Astrocyte (in vitro differentiated cells and primary cell): ENCODE measurements around the gene ARL8A. TPM values are rescaled to one million over a fixed set of nuclear protein-coding genes. Genes with fewer than 3 reads are reported as not detected.
"Not testable (repeated sequence)": the region's sequence is repeated elsewhere in the genome, so short reads cannot be mapped to it uniquely, and the experiment has no call there.

Experiments used
- DNase-seq: peaks from one replicate; pipeline ENCODE4 v3.0.0-alpha.2; 2010; ENCODE audit warnings: low read depth
- FAIRE-seq: peaks from 2 replicates; lab custom pipeline; 2011; peaks lifted over from hg19 to GRCh38; lab: Jason Lieb, UNC
- H2AFZ ChIP-seq: 2 replicates; pipeline ENCODE4 v1.6.0; 2012; ENCODE audit warnings: low read depth, low read length, inconsistent platforms
- H3K27ac ChIP-seq: 2 replicates; pipeline ENCODE4 v1.5.1; 2011; ENCODE audit warnings: low read depth, low read length, inconsistent platforms
- H3K27me3 ChIP-seq: 2 replicates; pipeline ENCODE4 v1.6.0; 2011; ENCODE audit warnings: low read length, inconsistent platforms; ENCODE audit not compliant: insufficient read depth
- H3K36me3 ChIP-seq: 2 replicates; pipeline ENCODE4 v1.5.1; 2011; ENCODE audit warnings: low read length, inconsistent platforms; ENCODE audit not compliant: insufficient read depth
- H3K4me1 ChIP-seq: 2 replicates; pipeline ENCODE4 v1.5.1; 2011; ENCODE audit warnings: low read length, inconsistent platforms; ENCODE audit not compliant: insufficient read depth
- H3K4me2 ChIP-seq: 2 replicates; pipeline ENCODE4 v1.6.0; 2012; ENCODE audit warnings: low read length, inconsistent platforms
- H3K4me3 ChIP-seq: 2 replicates; pipeline ENCODE4 v1.5.1; 2011; ENCODE audit warnings: low read depth, mild to moderate bottlenecking, low read length, inconsistent platforms; ENCODE audit not compliant: insufficient read depth
- H3K79me2 ChIP-seq: 2 replicates; pipeline ENCODE4 v1.6.0; 2012; ENCODE audit warnings: mild to moderate bottlenecking, low read length, inconsistent platforms; ENCODE audit not compliant: insufficient read depth
- H3K9ac ChIP-seq: 2 replicates; pipeline ENCODE4 v1.6.0; 2012; ENCODE audit warnings: mild to moderate bottlenecking, low read length, inconsistent platforms
- H3K9me3 ChIP-seq: 2 replicates; pipeline ENCODE4 v1.5.1; 2012; ENCODE audit warnings: low read depth, mild to moderate bottlenecking, low read length, inconsistent platforms; ENCODE audit not compliant: insufficient read depth
- H4K20me1 ChIP-seq: 2 replicates; pipeline ENCODE4 v1.6.0; 2012; ENCODE audit warnings: low read length, inconsistent platforms; ENCODE audit not compliant: insufficient read depth
- H3K27ac Mint-ChIP-seq: one replicate; pipeline ENCODE4 v1.8.0; 2021; ENCODE audit warnings: mild to moderate bottlenecking, mixed read lengths; ENCODE audit not compliant: unreplicated experiment
- H3K27me3 Mint-ChIP-seq: one replicate; pipeline ENCODE4 v1.8.0; 2021; ENCODE audit warnings: low read depth, mixed read lengths; ENCODE audit not compliant: unreplicated experiment
- H3K36me3 Mint-ChIP-seq: one replicate; pipeline ENCODE4 v1.8.0; 2021; ENCODE audit warnings: low read depth, mixed read lengths; ENCODE audit not compliant: unreplicated experiment
- H3K4me1 Mint-ChIP-seq: one replicate; pipeline ENCODE4 v1.8.0; 2021; ENCODE audit warnings: low read depth, mixed read lengths; ENCODE audit not compliant: unreplicated experiment
- H3K4me3 Mint-ChIP-seq: one replicate; pipeline ENCODE4 v1.8.0; 2021; ENCODE audit warnings: mild to moderate bottlenecking, moderate library complexity, mixed read lengths; ENCODE audit not compliant: unreplicated experiment
- H3K9me3 Mint-ChIP-seq: one replicate; pipeline ENCODE4 v1.8.0; 2021; ENCODE audit warnings: mild to moderate bottlenecking, mixed read lengths; ENCODE audit not compliant: unreplicated experiment
- CTCF ChIP-seq: IDR thresholded peaks from 2 replicates; pipeline ENCODE4 v1.5.1; 2011; ENCODE audit warnings: low read depth, mild to moderate bottlenecking, inconsistent platforms, low read length, moderate library complexity; ENCODE audit not compliant: insufficient read depth
- EZH2 ChIP-seq: IDR thresholded peaks from 2 replicates; pipeline ENCODE4 v1.6.1; 2012; ENCODE audit warnings: mild to moderate bottlenecking, low read length, inconsistent platforms; ENCODE audit not compliant: insufficient read depth
- total RNA-seq: library from RNA; stranded (reverse); gene quantifications from 2 replicates; pipeline ENCODE4 v1.2.1, GENCODE V29; 2021

Gene ARL8A
- total RNA-seq, 1 donor from 2014 or later, result 83.0 TPM

DNA sequence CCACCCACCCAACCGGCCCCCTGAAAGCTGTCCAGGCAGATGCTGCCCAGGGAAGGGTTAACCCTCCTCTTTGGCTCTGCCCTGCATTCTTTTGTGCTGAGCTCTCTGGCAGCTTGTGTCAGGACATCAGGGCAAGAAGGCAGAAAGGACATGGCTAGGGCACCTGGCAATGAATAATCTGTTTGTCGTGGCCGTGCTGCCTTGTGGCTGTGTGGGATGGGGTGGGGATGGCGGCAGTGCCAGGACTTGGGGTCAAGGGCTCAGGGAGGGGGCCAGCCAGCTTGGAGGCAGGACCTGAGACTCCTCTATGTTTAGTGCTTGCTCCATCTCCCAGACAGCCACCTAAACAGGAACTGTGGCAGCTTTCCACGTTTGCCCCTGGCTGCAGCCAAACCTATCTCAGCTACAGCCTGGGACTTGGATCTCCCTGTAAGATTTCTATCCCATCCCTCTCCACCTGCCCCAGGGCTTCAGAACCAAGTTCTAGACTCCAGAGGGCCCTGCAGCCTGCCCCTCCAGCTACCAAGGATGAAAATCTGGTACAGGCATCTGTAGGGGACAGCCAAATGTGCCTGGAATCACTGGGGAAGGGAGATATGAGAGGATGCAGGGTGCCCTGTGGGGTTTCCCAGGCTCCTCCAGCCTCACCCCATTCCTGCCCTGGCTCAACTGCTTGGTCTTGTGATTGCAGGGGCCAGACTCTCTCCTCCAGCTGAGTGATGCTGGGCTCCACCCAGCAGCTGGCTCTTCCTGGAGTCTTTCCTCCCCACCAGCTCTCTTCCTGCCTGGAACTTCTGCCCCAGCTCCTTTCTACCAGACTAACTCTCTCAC is 31.5 kb downstream of the ARL8A start:
- Histone ChIP-seq H3K27me3 (no peaks in the 10 kb centered on the region), H3K36me3 (no peaks in the 10 kb centered on the region), H2AFZ (peak overlapping the region; percentile 31), H3K79me2 (no peaks in the 10 kb centered on the region), H3K4me1 (peaks cover 9% of the 10 kb centered on the region), H3K4me2 (peak overlapping the region; percentile 22), H3K27ac (no peak overlapping the region), H3K4me3 (no peak overlapping the region), H4K20me1 (no peaks in the 10 kb centered on the region), H3K9ac (no peak overlapping the region), H3K9me3 (no peaks in the 10 kb centered on the region)
- peak overlapping the region; percentile 41 for H3K27ac Mint-ChIP-seq
- peaks cover 9% of the 10 kb centered on the region for H3K27me3 Mint-ChIP-seq
- no peaks in the 10 kb centered on the region for H3K9me3 Mint-ChIP-seq
- DNase-seq (peak; percentile 16), FAIRE-seq (no peak)
- H3K36me3 Mint-ChIP-seq, result peaks cover 3% of the 10 kb centered on the region
- H3K4me1 Mint-ChIP-seq, result peaks cover 9% of the 10 kb centered on the region
- TF ChIP-seq EZH2 (no peak), CTCF (no peak)
- H3K4me3 Mint-ChIP-seq, result no peak overlapping the region

DNA sequence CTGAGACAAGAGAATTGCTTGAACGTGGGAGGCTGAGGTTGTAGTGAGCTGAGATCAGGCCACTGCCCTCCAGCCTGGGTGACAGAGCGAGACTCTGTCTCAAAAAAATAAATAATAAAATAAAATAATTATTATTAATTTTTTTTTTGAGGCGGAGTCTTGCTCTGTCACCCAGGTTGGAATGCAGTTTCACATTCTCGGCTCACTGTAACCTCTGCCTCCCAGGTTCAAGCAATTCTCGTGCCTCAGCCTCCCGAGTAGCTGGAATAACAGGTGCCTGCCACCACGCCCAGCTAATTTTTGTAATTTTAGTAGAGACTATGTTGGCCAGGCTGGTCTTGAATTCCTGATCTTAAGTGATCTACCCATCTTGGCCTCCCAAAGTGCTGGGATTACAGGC is 32.9 kb downstream of the ARL8A start:
- peaks cover 19% of the 10 kb centered on the region for H3K4me1 ChIP-seq
- not testable (repeated sequence) for H3K79me2 ChIP-seq, H3K4me3 ChIP-seq, FAIRE-seq, H3K36me3 ChIP-seq, H2AFZ ChIP-seq, H3K27ac ChIP-seq, H3K9ac ChIP-seq, H3K4me2 ChIP-seq, H3K9me3 Mint-ChIP-seq, H3K4me3 Mint-ChIP-seq, H3K27ac Mint-ChIP-seq, H3K9me3 ChIP-seq, H3K27me3 ChIP-seq, H4K20me1 ChIP-seq, H3K36me3 Mint-ChIP-seq, DNase-seq
- peaks cover 10% of the 10 kb centered on the region for H3K4me1 Mint-ChIP-seq
- H3K27me3 Mint-ChIP-seq, result peaks cover 15% of the 10 kb centered on the region

DNA sequence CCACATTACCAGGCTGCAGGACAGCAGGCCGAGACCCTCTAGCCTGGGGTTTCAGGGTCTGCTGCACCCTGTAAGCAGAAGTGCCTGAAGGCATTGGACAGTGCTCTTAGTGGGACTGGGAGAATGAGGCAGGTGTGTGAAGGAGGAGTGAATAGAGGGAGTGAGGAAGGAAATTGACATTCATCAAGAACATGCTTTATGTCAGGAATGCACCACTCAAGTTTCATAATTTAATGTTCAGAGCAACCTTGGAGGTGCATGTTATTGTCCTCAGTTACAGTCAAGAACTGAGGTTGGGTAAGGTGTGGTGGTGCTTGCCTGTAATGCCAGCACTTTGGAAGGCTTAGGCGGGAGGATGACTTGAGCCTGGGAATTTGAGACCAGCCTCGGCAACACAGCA is 33.6 kb downstream of the ARL8A start:
- no peak overlapping the region for H3K4me2 ChIP-seq
- H2AFZ ChIP-seq, result no peak overlapping the region
- no peak overlapping the region for H3K27ac ChIP-seq
- H4K20me1 ChIP-seq, result no peaks in the 10 kb centered on the region
- peaks cover 25% of the 10 kb centered on the region for H3K4me1 ChIP-seq
- Mint-ChIP-seq H3K4me1 (peaks cover 10% of the 10 kb centered on the region), H3K27me3 (peaks cover 15% of the 10 kb centered on the region), H3K9me3 (no peaks in the 10 kb centered on the region), H3K36me3 (peaks cover 3% of the 10 kb centered on the region), H3K27ac (no peak overlapping the region), H3K4me3 (no peak overlapping the region)
- no peaks in the 10 kb centered on the region for H3K9me3 ChIP-seq
- H3K9ac ChIP-seq, result no peak overlapping the region
- TF ChIP-seq EZH2 (no peak), CTCF (no peak)
- no peaks in the 10 kb centered on the region for H3K27me3 ChIP-seq
- no peak overlapping the region for H3K4me3 ChIP-seq
- FAIRE-seq, result no peak
- DNase-seq, result no peak
- H3K36me3 ChIP-seq, result no peaks in the 10 kb centered on the region
- H3K79me2 ChIP-seq, result no peaks in the 10 kb centered on the region
